GM23338 (cell line): ENCODE results near the gene FBXL19.

ENCODE experiments used
- ETS1 ChIP-seq: IDR thresholded peaks from 2 replicates; pipeline ENCODE4 v1.6.1; 2016; ENCODE audit warnings: antibody characterized with exemption
- EZH2phosphoT487 ChIP-seq: fragments of 200-600 bp; sonication (generic); IDR thresholded peaks from one replicate; pipeline ENCODE4 v1.8.1; 2018; ENCODE audit warnings: antibody characterized with exemption; ENCODE audit not compliant: unreplicated experiment
- JUNB ChIP-seq: IDR thresholded peaks from one replicate; pipeline ENCODE4 v1.6.1; 2016; ENCODE audit warnings: antibody characterized with exemption; ENCODE audit not compliant: unreplicated experiment
- POLR2AphosphoS5 ChIP-seq: IDR thresholded peaks from 2 replicates; pipeline ENCODE4 v1.6.1; 2016; ENCODE audit warnings: antibody characterized with exemption, low read depth
- TF ChIP-seq, protein P1 (sequence below), 2 experiments: fragments of 200-600 bp in 1 of 2; sonication (generic) in 1 of 2; conservative IDR thresholded peaks; 2 replicates each; pipeline versions ENCODE4 v1.5.1 to v1.6.1; 2016 to 2017; ENCODE audit warnings: antibody characterized with exemption in 2 of 2, low read depth in 2 of 2, mild to moderate bottlenecking in 2 of 2, moderate library complexity in 1 of 2

- TF ChIP-seq, protein P1, sequence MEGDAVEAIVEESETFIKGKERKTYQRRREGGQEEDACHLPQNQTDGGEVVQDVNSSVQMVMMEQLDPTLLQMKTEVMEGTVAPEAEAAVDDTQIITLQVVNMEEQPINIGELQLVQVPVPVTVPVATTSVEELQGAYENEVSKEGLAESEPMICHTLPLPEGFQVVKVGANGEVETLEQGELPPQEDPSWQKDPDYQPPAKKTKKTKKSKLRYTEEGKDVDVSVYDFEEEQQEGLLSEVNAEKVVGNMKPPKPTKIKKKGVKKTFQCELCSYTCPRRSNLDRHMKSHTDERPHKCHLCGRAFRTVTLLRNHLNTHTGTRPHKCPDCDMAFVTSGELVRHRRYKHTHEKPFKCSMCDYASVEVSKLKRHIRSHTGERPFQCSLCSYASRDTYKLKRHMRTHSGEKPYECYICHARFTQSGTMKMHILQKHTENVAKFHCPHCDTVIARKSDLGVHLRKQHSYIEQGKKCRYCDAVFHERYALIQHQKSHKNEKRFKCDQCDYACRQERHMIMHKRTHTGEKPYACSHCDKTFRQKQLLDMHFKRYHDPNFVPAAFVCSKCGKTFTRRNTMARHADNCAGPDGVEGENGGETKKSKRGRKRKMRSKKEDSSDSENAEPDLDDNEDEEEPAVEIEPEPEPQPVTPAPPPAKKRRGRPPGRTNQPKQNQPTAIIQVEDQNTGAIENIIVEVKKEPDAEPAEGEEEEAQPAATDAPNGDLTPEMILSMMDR (conservative IDR thresholded peaks at IDR 0.05; ENCODE audit: low read depth in 2 of 2), result no peak
- TF ChIP-seq POLR2AphosphoS5 (no peak), JUNB (no peak), EZH2phosphoT487 (no peak), ETS1 (no peak)
Observed at GRCh38 chr16:30928390-30928789, 5.0 kb downstream of the FBXL19 start.
